HG03378 (cell line): ENCODE measurements around the gene PREX1.
"Not testable (repeated sequence)": the region's sequence is repeated elsewhere in the genome, so short reads cannot be mapped to it uniquely, and the experiment has no call there.

Experiments used
- ATAC-seq: cut with Tn5 transposase; IDR thresholded peaks from one replicate; pipeline ENCODE4 v1.9.1; 2021; ENCODE audit warnings: mild to moderate bottlenecking, moderate library complexity; ENCODE audit not compliant: unreplicated experiment

PREX1 gene

GRCh38 chr20:48779435-48779834 lies 48.4 kb downstream of the PREX1 start:
- no peak for ATAC-seq

- ATAC-seq, result no peak
Observed at GRCh38 chr20:48777821-48778220, 50.0 kb downstream of the PREX1 start.

- ATAC-seq, result no peak
Observed at GRCh38 chr20:48777005-48777404, 50.8 kb downstream of the PREX1 start.

- no peak for ATAC-seq
Observed at GRCh38 chr20:48776306-48776705, 51.5 kb downstream of the PREX1 start.

- ATAC-seq, result not testable (repeated sequence)
Observed at GRCh38 chr20:48775545-48775944, 52.3 kb downstream of the PREX1 start.

- no peak for ATAC-seq
Observed at GRCh38 chr20:48774696-48775095, 53.1 kb downstream of the PREX1 start.

GRCh38 chr20:48773837-48774418 lies 53.9 kb downstream of the PREX1 start:
- no peak for ATAC-seq

- no peak for ATAC-seq
Observed at GRCh38 chr20:48772183-48772976, 55.4 kb downstream of the PREX1 start.

GRCh38 chr20:48771542-48771941 lies 56.3 kb downstream of the PREX1 start:
- ATAC-seq, result no peak

GRCh38 chr20:48770700-48771442 lies 56.9 kb downstream of the PREX1 start:
- ATAC-seq, result no peak

- ATAC-seq, result no peak
Observed at GRCh38 chr20:48769069-48769983, 58.5 kb downstream of the PREX1 start.

GRCh38 chr20:48766961-48767960 lies 60.5 kb downstream of the PREX1 start:
- ATAC-seq, result no peak

- ATAC-seq, result no peak
Observed at GRCh38 chr20:48766205-48766604, 61.6 kb downstream of the PREX1 start.

- no peak for ATAC-seq
Observed at GRCh38 chr20:48765359-48765758, 62.4 kb downstream of the PREX1 start.

- ATAC-seq, result no peak
Observed at GRCh38 chr20:48763216-48763914, 64.4 kb downstream of the PREX1 start.

GRCh38 chr20:48761874-48762273 lies 65.9 kb downstream of the PREX1 start:
- no peak for ATAC-seq

- no peak for ATAC-seq
Observed at GRCh38 chr20:48761023-48761785, 66.6 kb downstream of the PREX1 start.

GRCh38 chr20:48760403-48760983 lies 67.3 kb downstream of the PREX1 start:
- ATAC-seq, result no peak
